Activated CD8-positive, alpha-beta T cell treated with anti-CD3 and anti-CD28 coated beads, Interleukin-2, amount 10 ng/mL, durations not matched to agents 7 days and 5 days (primary cell): ENCODE measurements around the gene TRIM8. TPM values are rescaled to one million over a fixed set of nuclear protein-coding genes. Genes with fewer than 3 reads are reported as not detected.

Source experiments
- ATAC-seq: fragments of 150-1000 bp; cut with Tn5 transposase; one replicate; pipeline ENCODE4 v1.10.0; 2021; ENCODE audit warnings: moderate library complexity
- CTCF ChIA-PET: fragments of 350-600 bp; sonication (Branson Sonifier 250); formaldehyde crosslinking; loops from one replicate; lab custom pipeline; 2021; ENCODE audit warnings: antibody characterized with exemption; lab: Charles Lee
- POLR2A ChIA-PET: fragments of 350-600 bp; sonication (Branson Sonifier 250); formaldehyde crosslinking; loops from one replicate; lab custom pipeline; 2021; ENCODE audit warnings: antibody characterized with exemption; lab: Charles Lee
- DNase-seq: peaks from one replicate; pipeline ENCODE4 v3.0.0-alpha.2; 2020
- H3K27ac Mint-ChIP-seq: one replicate; pipeline ENCODE4 v1.8.0; 2021; ENCODE audit warnings: mild to moderate bottlenecking, mixed read lengths
- H3K27me3 Mint-ChIP-seq: one replicate; pipeline ENCODE4 v1.8.0; 2021; ENCODE audit warnings: low read depth, mixed read lengths
- H3K36me3 Mint-ChIP-seq: one replicate; pipeline ENCODE4 v1.8.0; 2021; ENCODE audit warnings: low read depth, mixed read lengths
- H3K4me1 Mint-ChIP-seq: one replicate; pipeline ENCODE4 v1.8.0; 2021; ENCODE audit warnings: low read depth, mixed read lengths
- H3K4me3 Mint-ChIP-seq: one replicate; pipeline ENCODE4 v1.8.0; 2021; ENCODE audit warnings: mild to moderate bottlenecking, mixed read lengths
- H3K9me3 Mint-ChIP-seq: one replicate; pipeline ENCODE4 v1.8.0; 2022; ENCODE audit warnings: mixed read lengths; ENCODE audit not compliant: insufficient read depth
- total RNA-seq, 2 experiments: library from RNA; stranded (reverse); gene quantifications; one replicate each; pipeline ENCODE4 v1.2.3, GENCODE V29; 2021

TRIM8 gene
- total RNA-seq, 2 experiments from 2014 or later, result 45.0 to 47.1 TPM

GRCh38 chr10:102602272-102603045 is 41.8 kb upstream of the TRIM8 start:
- no peaks in the 10 kb centered on the region for H3K36me3 Mint-ChIP-seq
- DNase-seq, result no peak
- POLR2A ChIA-PET, result interaction anchor here (0.6 to 0.9 kb wide), 2 partner anchors 43 to 98 kb away, joined by 3 read pairs; no protein-coding TSS in a partner anchor

DNA sequence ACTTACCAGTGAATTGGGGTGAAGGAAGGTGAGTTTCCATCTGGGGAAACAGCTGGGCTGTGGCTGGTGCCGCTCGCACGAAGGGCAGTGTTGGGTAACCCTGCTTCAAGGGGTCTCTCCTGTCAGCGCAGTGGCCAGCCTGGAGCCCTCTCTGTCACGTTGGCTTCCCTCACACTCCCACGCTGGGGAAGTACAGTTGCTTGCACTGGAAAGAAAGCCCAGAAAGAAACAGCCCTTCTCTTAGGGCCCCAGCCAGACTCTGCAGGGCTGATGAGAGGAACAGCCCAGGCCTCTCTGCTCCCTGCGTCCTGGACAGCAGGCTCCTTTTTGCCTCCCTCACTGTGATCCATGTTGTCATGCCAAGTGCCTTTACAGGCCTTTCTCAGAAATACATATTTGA is 40.3 kb upstream of the TRIM8 start:
- DNase-seq, result no peak
- ChIA-PET POLR2A (no interaction called here), CTCF (interaction anchor here (1.6 kb wide), 1 partner anchor 20 kb away, joined by 6 read pairs; no protein-coding TSS in a partner anchor)
- no peaks in the 10 kb centered on the region for H3K9me3 Mint-ChIP-seq
- H3K36me3 Mint-ChIP-seq, result no peaks in the 10 kb centered on the region
- no peak overlapping the region for H3K27ac Mint-ChIP-seq
- no peak for ATAC-seq
- H3K4me3 Mint-ChIP-seq, result no peak overlapping the region
- H3K27me3 Mint-ChIP-seq, result no peaks in the 10 kb centered on the region
- H3K4me1 Mint-ChIP-seq, result peaks cover 6% of the 10 kb centered on the region

More at GRCh38 chr10:102602272-102603045, 41.8 kb upstream of the TRIM8 start:
- Mint-ChIP-seq H3K4me3 (no peak overlapping the region), H3K9me3 (no peaks in the 10 kb centered on the region), H3K27me3 (no peaks in the 10 kb centered on the region), H3K27ac (no peak overlapping the region), H3K4me1 (peaks cover 3% of the 10 kb centered on the region)
- ATAC-seq, result no peak
- CTCF ChIA-PET, result interaction anchor here (1.2 to 2.0 kb wide), 2 partner anchors 9 to 19 kb away, joined by 5 to 6 read pairs; no protein-coding TSS in a partner anchor

- no peak for ATAC-seq
- Mint-ChIP-seq H3K4me3 (no peak overlapping the region), H3K27me3 (no peaks in the 10 kb centered on the region), H3K4me1 (peaks cover 6% of the 10 kb centered on the region), H3K9me3 (no peaks in the 10 kb centered on the region), H3K36me3 (no peaks in the 10 kb centered on the region), H3K27ac (peak overlapping the region; percentile 61)
- POLR2A ChIA-PET, result interaction anchor here (0.7 kb wide), 1 partner anchor 253 kb away, joined by 3 read pairs; no protein-coding TSS in a partner anchor
- no peak for DNase-seq
- CTCF ChIA-PET, result interaction anchor here (1.6 kb wide), 1 partner anchor 21 kb away, joined by 6 read pairs; no protein-coding TSS in a partner anchor
Observed at GRCh38 chr10:102604439-102604841, 39.8 kb upstream of the TRIM8 start.

- no peak for DNase-seq
- H3K9me3 Mint-ChIP-seq, result no peaks in the 10 kb centered on the region
- peaks cover 6% of the 10 kb centered on the region for H3K4me1 Mint-ChIP-seq
- H3K36me3 Mint-ChIP-seq, result no peaks in the 10 kb centered on the region
- no peak overlapping the region for H3K27ac Mint-ChIP-seq
- ATAC-seq, result no peak
- ChIA-PET CTCF (interaction anchor here (1.6 kb wide), 1 partner anchor 22 kb away, joined by 6 read pairs; no protein-coding TSS in a partner anchor), POLR2A (interaction anchor here (0.5 kb wide), 1 partner anchor 658 kb away, joined by 6 read pairs; no protein-coding TSS in a partner anchor)
- H3K4me3 Mint-ChIP-seq, result no peak overlapping the region
- H3K27me3 Mint-ChIP-seq, result no peaks in the 10 kb centered on the region
Observed at GRCh38 chr10:102605712-102606111, 38.6 kb upstream of the TRIM8 start.

- no peak for DNase-seq
- POLR2A ChIA-PET, result interaction anchor here (0.7 kb wide), 1 partner anchor 54 kb away, joined by 4 read pairs; no protein-coding TSS in a partner anchor
- no peak for ATAC-seq
- Mint-ChIP-seq H3K9me3 (no peaks in the 10 kb centered on the region), H3K36me3 (peaks cover 4% of the 10 kb centered on the region), H3K4me1 (peaks cover 29% of the 10 kb centered on the region), H3K4me3 (no peak overlapping the region), H3K27me3 (no peaks in the 10 kb centered on the region), H3K27ac (no peak overlapping the region)
- CTCF ChIA-PET, result interaction anchor here (0.9 to 1.5 kb wide), 4 partner anchors 8 to 25 kb away, joined by 3 to 5 read pairs (median 4); no protein-coding TSS in a partner anchor
Observed at GRCh38 chr10:102608487-102608886, 35.8 kb upstream of the TRIM8 start.

DNA sequence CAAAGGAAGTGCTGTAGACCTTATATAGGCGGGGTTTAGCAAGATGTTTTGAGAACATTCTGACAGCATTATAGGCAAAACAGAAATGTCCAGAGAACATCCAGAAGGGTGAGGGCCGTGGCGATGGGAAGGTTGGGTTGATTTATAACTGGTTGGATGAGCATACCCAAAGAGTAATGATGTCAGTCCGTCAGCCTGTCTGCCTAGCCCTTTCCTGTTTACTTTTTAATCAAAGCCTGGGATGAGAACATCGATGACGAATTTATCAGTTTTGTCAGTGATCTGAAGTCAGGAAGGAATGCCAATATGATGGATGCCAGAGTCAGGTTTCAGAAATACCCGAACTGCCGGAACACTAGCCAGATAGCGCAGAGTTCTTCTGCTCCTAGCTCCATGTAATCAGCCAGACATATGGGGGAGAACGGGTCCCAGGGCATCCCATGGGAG is 33.8 kb upstream of the TRIM8 start:
- H3K27ac Mint-ChIP-seq, result peak overlapping the region; percentile 13
- no peak for ATAC-seq
- CTCF ChIA-PET, result interaction anchor here (1.2 kb wide), 1 partner anchor 60 kb away, joined by 5 read pairs; no protein-coding TSS in a partner anchor

DNA sequence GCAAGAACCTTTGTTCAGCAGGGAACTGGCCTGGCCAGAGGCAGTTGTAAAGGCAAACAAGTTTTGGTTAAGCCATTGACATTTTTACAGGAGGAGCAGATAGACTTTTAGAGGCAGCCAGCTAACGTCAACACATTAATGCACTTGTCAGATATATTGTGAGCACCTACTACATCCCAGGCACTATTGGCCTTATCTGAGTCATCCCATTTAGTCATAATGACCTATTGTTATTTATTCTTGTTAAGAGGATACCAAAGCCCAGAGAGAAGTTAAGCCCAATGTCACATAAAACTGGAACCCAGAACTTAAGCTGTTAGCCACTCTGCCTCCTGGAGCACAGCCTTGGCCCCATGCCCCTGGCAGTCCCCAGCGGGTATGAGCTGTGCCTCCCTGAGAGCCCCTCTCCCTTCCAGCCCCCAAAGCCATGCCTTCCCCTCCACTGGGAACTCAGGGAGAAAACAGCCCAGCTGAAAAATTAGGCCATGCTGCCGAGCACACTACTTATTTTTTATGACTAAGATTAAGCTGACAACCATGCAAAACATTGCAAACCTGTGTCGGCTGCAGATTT is 32.7 kb upstream of the TRIM8 start:
- DNase-seq, result no peak
- ChIA-PET CTCF (interaction anchor here (0.9 to 1.3 kb wide), 8 partner anchors 9 to 381 kb away, joined by 3 to 8 read pairs (median 4); partner anchors contain the start of gene TRIM8), POLR2A (interaction anchor here (0.7 to 1.0 kb wide), 3 partner anchors 24 to 30 kb away, joined by 3 read pairs; no protein-coding TSS in a partner anchor)
- peaks cover 48% of the 10 kb centered on the region for H3K4me1 Mint-ChIP-seq
- H3K9me3 Mint-ChIP-seq, result no peaks in the 10 kb centered on the region
- H3K4me3 Mint-ChIP-seq, result no peak overlapping the region
- peaks cover 4% of the 10 kb centered on the region for H3K36me3 Mint-ChIP-seq
- H3K27me3 Mint-ChIP-seq, result no peaks in the 10 kb centered on the region
- H3K27ac Mint-ChIP-seq, result peak overlapping the region; percentile 47
- no peak for ATAC-seq

More for the DNA sequence above, 33.8 kb upstream of the TRIM8 start:
- Mint-ChIP-seq H3K27me3 (no peaks in the 10 kb centered on the region), H3K4me1 (peaks cover 38% of the 10 kb centered on the region), H3K36me3 (peaks cover 4% of the 10 kb centered on the region), H3K4me3 (no peak overlapping the region), H3K9me3 (no peaks in the 10 kb centered on the region)
- DNase-seq, result no peak
- POLR2A ChIA-PET, result no interaction called here

- DNase-seq, result peak; percentile 75
- Mint-ChIP-seq H3K36me3 (peaks cover 11% of the 10 kb centered on the region), H3K4me3 (peak overlapping the region; percentile 43), H3K9me3 (no peaks in the 10 kb centered on the region), H3K27ac (peak overlapping the region; percentile 93), H3K27me3 (no peaks in the 10 kb centered on the region), H3K4me1 (peaks cover 54% of the 10 kb centered on the region)
- ChIA-PET POLR2A (interaction anchor here (0.9 to 1.1 kb wide), 3 partner anchors 20 to 32 kb away, joined by 3 read pairs; partner anchors contain the start of gene TRIM8), CTCF (interaction anchor here (0.9 to 2.2 kb wide), 4 partner anchors 16 to 57 kb away, joined by 3 to 8 read pairs (median 6); no protein-coding TSS in a partner anchor)
- ATAC-seq, result peak; percentile 87
Observed at GRCh38 chr10:102612964-102613275, 31.4 kb upstream of the TRIM8 start.

- ATAC-seq (peak; percentile 41), DNase-seq (peak; percentile 26)
- Mint-ChIP-seq H3K27me3 (no peaks in the 10 kb centered on the region), H3K4me1 (peaks cover 52% of the 10 kb centered on the region), H3K27ac (peak overlapping the region; percentile 93), H3K4me3 (peak overlapping the region; percentile 43), H3K36me3 (peaks cover 11% of the 10 kb centered on the region), H3K9me3 (no peaks in the 10 kb centered on the region)
- POLR2A ChIA-PET, result interaction anchor here (0.9 to 1.1 kb wide), 3 partner anchors 19 to 32 kb away, joined by 3 read pairs; partner anchors contain the start of gene TRIM8
- CTCF ChIA-PET, result interaction anchor here (0.7 to 2.2 kb wide), 4 partner anchors 17 to 57 kb away, joined by 3 to 8 read pairs (median 3); no protein-coding TSS in a partner anchor
Observed at GRCh38 chr10:102613286-102613685, 31.0 kb upstream of the TRIM8 start.

GRCh38 chr10:102613785-102614184 is 30.5 kb upstream of the TRIM8 start:
- Mint-ChIP-seq H3K9me3 (no peaks in the 10 kb centered on the region), H3K27me3 (no peaks in the 10 kb centered on the region), H3K36me3 (peaks cover 11% of the 10 kb centered on the region), H3K4me3 (no peak overlapping the region), H3K4me1 (peaks cover 51% of the 10 kb centered on the region), H3K27ac (peak overlapping the region; percentile 93)
- DNase-seq, result no peak
- no peak for ATAC-seq
- CTCF ChIA-PET, result interaction anchor here (0.7 to 2.2 kb wide), 5 partner anchors 16 to 56 kb away, joined by 3 to 8 read pairs (median 3); no protein-coding TSS in a partner anchor
- POLR2A ChIA-PET, result interaction anchor here (0.9 to 1.1 kb wide), 3 partner anchors 19 to 31 kb away, joined by 3 read pairs; partner anchors contain the start of gene TRIM8

GRCh38 chr10:102614888-102615287 is 29.4 kb upstream of the TRIM8 start:
- DNase-seq (no peak), ATAC-seq (no peak)
- Mint-ChIP-seq H3K4me1 (peaks cover 51% of the 10 kb centered on the region), H3K27me3 (no peaks in the 10 kb centered on the region), H3K36me3 (peaks cover 11% of the 10 kb centered on the region), H3K27ac (peak overlapping the region; percentile 65), H3K9me3 (no peaks in the 10 kb centered on the region), H3K4me3 (no peak overlapping the region)
- CTCF ChIA-PET, result interaction anchor here (0.6 to 2.6 kb wide), 10 partner anchors 10 to 100 kb away, joined by 3 to 9 read pairs (median 4); partner anchors contain the start of gene TRIM8
- POLR2A ChIA-PET, result no interaction called here
